Measurements from ENCODE around the gene ICAM3. TPM values are rescaled to one million over a fixed set of nuclear protein-coding genes. Genes with fewer than 3 reads are reported as not detected.
A peak's percentile ranks its signal among the peaks of the same experiment; 100 is the strongest.

ICAM3 gene
- total RNA-seq, 1 donor from 2014 or later: 25.3 TPM

DNA sequence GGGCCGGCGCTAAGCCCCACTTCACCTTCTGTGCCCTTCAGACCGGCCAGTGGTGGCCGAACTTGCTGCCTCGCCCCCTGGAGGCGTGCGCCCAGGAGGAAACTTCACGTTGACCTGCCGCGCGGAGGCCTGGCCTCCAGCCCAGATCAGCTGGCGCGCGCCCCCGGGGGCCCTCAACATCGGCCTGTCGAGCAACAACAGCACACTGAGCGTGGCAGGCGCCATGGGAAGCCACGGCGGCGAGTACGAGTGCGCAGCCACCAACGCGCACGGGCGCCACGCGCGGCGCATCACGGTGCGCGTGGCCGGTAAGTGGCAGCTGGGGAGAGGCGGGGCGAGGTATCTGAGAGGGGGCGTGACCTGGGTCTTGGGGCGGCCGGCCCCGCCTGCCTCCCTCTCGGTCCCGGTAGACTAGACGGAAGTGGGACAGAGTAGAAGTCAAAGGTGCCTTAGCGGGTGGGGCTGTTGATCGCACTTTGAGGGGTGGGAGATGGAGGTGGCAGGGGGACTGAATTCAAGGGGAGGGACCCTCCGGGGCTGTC is 44.0 kb downstream of the ICAM3 start:
- intact Hi-C loops (cut with micrococcal nuclease): no loop called here
- peak; percentile 54 for DNase-seq
- ATAC-seq: no peak

DNA sequence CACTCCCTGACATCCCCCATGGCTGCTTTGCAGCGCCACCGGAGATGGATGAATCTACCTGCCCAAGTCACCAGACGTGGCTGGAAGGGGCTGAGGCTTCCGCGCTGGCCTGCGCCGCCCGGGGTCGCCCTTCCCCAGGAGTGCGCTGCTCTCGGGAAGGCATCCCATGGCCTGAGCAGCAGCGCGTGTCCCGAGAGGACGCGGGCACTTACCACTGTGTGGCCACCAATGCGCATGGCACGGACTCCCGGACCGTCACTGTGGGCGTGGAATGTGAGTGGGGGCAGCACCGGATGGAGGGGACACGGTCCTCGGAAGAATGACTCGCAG is 45.1 kb downstream of the ICAM3 start:
- ATAC-seq: no peak
- DNase-seq: no peak

DNA sequence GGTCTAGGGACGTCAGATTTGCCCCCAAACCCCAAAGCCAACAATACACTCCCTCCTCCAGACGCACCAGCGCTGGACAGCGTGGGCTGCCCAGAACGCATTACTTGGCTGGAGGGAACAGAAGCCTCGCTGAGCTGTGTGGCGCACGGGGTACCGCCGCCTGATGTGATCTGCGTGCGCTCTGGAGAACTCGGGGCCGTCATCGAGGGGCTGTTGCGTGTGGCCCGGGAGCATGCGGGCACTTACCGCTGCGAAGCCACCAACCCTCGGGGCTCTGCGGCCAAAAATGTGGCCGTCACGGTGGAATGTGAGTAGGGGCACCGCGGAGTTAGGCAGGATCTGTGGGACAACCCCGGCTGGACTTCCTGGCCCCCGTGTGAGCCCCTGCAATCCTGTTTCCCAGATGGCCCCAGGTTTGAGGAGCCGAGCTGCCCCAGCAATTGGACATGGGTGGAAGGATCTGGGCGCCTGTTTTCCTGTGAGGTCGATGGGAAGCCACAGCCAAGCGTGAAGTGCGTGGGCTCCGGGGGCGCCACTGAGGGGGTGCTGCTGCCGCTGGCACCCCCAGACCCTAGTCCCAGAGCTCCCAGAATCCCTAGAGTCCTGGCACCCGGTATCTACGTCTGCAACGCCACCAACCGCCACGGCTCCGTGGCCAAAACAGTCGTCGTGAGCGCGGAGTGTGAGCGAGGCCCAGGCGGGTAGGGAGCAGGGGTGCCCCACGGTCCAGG is 45.6 kb downstream of the ICAM3 start:
- ATAC-seq (no peak), DNase-seq (no peak)
- intact Hi-C loops (cut with micrococcal nuclease): no loop called here

More for the DNA sequence above, 45.1 kb downstream of the ICAM3 start:
- intact Hi-C loops (cut with micrococcal nuclease): no loop called here

DNA sequence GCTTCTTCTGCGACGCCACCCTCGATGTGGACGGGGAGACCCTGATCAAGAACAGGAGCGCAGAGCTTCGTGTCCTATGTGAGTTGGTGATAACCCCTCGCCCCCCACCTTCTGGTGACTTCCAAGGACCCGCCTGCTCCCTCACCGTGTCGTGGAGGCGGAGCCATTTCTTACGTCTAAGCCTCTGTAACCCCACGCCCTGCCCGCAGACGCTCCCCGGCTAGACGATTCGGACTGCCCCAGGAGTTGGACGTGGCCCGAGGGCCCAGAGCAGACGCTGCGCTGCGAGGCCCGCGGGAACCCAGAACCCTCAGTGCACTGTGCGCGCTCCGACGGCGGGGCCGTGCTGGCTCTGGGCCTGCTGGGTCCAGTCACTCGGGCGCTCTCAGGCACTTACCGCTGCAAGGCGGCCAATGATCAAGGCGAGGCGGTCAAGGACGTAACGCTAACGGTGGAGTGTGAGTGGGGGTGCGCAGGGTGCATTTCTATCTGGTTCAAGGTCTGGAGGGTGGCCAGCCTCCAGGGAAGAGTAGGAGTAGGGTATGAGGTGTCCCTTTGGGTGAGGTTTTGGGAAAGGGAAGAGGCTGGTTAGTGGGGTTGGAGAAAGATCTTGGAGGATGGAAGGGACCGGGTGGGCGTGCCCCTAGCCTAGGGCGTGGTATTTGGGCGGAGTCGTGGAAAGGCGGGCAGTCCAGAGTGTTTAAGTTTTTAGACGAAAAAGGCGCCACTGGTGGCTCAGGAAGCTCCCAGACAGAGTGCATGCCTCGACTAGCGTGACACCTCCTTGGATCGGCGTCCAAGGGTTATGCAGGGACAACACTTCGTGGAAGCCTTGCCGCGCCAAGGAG is 46.4 kb downstream of the ICAM3 start:
- ATAC-seq: no peak
- DNase-seq: no peak
- intact Hi-C loops (cut with micrococcal nuclease): no loop called here

DNA sequence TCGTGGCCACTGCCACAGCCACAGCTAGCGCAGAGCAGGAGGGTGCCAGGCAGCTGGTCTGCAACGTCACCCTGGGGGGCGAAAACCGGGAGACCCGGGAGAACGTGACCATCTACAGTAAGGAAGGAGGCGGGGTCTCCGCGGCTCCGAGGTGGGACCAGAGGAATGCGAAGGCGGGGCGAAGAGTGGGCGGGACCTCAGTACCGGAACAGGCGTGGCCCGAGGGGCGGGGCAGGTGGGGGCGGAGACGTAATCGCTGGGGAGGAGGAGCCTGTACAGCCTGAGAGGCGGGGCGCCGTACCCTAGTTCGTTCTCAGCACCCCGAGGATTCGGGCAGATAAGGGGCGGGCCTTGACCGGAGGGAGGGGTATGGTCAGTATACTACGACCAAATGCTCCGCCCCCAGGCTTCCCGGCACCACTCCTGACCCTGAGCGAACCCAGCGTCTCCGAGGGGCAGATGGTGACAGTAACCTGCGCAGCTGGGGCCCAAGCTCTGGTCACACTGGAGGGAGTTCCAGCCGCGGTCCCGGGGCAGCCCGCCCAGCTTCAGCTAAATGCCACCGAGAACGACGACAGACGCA is 47.1 kb downstream of the ICAM3 start:
- ATAC-seq (peak; percentile 70), DNase-seq (peak; percentile 85)
- intact Hi-C loops (cut with micrococcal nuclease): no loop called here

DNA sequence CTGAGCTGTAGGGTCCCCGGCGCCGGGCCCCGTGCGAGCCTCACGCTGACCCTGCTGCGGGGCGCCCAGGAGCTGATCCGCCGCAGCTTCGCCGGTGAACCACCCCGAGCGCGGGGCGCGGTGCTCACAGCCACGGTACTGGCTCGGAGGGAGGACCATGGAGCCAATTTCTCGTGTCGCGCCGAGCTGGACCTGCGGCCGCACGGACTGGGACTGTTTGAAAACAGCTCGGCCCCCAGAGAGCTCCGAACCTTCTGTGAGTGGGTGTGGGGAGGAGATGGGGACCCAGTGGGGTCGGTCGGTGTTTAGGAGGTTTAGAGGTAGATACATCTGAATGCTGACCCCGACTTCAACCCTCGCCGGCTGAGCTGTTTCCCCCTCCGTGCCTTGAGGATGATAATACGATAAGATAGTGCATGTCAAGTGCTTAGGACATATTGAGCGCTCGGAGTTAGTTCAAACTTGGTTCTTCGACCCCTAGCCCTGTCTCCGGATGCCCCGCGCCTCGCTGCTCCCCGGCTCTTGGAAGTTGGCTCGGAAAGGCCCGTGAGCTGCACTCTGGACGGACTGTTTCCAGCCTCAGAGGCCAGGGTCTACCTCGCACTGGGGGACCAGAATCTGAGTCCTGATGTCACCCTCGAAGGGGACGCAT is 47.7 kb downstream of the ICAM3 start:
- intact Hi-C loops (cut with micrococcal nuclease): no loop called here
- DNase-seq (no peak), ATAC-seq (peak; percentile 1)

DNA sequence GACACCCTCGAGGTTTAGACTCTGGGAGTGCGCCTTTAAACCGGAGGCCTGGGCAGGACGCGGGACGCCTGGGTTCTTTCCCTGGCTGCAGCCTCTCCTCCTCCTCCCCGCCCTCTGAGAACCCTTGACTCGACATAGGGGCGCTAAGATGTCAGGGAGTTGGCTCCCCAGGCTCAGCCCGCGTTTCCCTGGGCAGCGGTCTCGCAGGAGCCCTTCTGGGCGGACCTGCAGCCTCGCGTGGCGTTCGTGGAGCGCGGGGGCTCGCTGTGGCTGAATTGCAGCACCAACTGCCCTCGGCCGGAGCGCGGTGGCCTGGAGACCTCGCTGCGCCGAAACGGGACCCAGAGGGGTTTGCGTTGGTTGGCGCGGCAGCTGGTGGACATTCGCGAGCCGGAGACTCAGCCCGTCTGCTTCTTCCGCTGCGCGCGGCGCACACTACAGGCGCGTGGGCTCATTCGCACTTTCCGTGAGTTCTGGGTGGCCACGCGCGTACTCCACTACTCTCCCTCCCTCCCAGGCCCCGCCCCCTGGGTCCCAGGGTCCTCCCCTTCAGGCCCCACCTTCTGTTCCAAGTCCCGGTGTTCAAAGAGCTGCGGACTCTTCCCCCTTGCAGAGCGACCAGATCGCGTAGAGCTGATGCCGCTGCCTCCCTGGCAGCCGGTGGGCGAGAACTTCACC is 48.4 kb downstream of the ICAM3 start:
- peak; percentile 79 for DNase-seq
- intact Hi-C loops (cut with micrococcal nuclease): no loop called here
- ATAC-seq: peak; percentile 53

DNA sequence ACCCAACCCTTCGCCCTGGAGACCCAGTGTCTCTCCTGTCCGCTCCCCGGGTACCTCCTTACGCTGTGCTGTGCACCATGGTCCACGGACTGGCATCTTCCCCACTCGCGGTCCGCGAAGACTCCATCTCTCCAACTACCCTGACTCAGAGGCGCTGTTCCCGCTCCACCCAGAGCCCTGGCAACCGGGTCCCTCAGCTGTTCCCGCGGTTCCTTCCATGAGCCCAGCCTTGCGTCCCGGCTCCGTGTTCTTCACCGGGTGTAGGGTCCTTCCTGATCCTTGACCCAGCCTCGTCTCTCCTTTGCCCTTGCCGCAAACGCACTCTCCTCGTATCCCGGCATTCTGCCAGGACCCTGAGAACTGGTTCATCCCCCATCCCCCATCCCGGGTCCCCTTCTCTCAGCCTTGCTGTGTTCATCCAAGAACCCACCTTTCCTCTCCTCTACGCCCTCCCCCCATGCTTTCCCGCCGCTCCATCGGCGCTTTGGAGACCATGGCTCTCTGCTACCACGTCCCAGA is 49.0 kb downstream of the ICAM3 start:
- intact Hi-C loops (cut with micrococcal nuclease): no loop called here
- no peak for DNase-seq
- ATAC-seq: no peak

DNA sequence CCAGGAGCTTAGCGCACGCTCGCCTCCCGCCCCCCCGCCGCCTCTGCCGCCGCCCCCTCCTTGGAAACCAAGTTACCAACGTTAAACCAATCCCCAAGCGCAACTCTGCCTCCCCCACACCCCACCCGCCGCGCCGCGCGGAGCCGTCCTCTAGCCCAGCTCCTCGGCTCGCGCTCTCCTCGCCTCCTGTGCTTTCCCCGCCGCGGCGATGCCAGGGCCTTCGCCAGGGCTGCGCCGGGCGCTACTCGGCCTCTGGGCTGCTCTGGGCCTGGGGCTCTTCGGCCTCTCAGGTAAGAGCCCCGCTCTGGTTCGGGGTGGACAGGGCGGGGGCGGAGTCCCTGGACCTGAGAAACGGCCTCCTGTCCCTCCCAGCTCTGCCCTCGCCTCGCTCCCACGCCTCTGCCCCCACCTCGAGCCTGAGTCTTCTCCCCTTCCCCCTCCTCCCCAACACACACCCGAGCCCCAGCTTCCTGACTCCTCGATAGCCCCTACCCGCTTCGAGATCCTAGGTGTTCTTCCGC is 49.5 kb downstream of the ICAM3 start, which contains the start of gene ICAM5:
Gene ICAM5 (plus strand): TSS at position 117 of the 521 bp plus-strand sequence. CDS start 92 bp downstream, at position 209.
- ATAC-seq (no peak), DNase-seq (no peak)
- intact Hi-C loops (cut with micrococcal nuclease): loop anchor here (10.0 kb wide), 1 partner anchor 45 kb away; the partner anchor contains the start of genes ICAM3 and RAVER1

DNA sequence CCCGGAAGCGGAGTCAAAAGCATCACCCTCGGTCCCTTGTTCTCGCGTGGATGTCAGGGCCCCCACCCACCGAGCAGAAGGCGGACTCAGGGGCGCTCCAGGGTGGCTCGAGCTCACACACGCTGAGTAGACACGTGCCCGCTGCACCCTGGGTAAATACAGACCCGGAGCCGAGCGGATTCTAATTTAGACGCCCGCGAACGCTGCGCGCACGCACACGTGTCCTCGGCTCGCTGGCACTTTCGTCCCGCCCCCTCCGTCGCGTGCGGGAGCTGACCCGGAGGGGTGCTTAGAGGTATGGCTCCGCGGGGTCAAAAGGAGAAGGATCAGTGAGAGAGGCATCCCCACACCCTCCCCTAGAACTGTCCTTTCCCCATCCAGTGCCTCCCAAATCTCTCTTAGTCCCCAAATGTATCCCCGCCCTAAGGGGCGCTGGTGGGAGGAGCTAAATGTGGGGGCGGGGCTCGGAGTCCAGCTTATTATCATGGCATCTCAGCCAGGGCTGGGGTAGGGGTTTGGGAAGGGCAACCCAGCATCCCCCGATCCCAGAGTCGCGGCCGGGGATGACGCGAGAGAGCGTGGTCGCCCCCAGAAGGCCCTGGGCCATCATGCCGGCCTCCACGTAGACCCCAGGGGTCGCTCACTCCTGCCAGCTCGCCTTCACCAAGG is 50.1 kb downstream of the ICAM3 start:
- no peak for ATAC-seq
- DNase-seq: peak; percentile 52
- intact Hi-C loops (cut with micrococcal nuclease): loop anchor here (10.0 kb wide), 1 partner anchor 46 kb away; the partner anchor contains the start of genes ICAM3 and RAVER1

DNA sequence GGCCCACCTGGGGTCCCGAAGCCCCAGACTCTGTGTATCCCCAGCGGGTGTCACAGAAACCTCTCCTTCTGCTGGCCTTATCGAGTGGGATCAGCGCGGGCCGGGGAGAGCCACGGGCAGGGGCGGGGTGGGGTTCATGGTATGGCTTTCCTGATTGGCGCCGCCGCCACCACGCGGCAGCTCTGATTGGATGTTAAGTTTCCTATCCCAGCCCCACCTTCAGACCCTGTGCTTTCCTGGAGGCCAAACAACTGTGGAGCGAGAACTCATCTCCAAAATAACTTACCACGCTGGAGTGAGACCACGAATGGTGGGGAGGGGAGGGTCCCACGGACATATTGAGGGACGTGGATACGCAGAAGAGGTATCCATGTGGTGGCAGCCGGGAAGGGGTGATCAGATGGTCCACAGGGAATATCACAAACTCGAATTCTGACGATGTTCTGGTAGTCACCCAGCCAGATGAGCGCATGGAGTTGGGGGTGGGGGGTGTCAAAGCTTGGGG is 50.7 kb downstream of the ICAM3 start:
- no peak for ATAC-seq
- DNase-seq: peak; percentile 50
- intact Hi-C loops (cut with micrococcal nuclease): loop anchor here (10.0 kb wide), 1 partner anchor 46 kb away; the partner anchor contains the start of genes ICAM3 and RAVER1

DNA sequence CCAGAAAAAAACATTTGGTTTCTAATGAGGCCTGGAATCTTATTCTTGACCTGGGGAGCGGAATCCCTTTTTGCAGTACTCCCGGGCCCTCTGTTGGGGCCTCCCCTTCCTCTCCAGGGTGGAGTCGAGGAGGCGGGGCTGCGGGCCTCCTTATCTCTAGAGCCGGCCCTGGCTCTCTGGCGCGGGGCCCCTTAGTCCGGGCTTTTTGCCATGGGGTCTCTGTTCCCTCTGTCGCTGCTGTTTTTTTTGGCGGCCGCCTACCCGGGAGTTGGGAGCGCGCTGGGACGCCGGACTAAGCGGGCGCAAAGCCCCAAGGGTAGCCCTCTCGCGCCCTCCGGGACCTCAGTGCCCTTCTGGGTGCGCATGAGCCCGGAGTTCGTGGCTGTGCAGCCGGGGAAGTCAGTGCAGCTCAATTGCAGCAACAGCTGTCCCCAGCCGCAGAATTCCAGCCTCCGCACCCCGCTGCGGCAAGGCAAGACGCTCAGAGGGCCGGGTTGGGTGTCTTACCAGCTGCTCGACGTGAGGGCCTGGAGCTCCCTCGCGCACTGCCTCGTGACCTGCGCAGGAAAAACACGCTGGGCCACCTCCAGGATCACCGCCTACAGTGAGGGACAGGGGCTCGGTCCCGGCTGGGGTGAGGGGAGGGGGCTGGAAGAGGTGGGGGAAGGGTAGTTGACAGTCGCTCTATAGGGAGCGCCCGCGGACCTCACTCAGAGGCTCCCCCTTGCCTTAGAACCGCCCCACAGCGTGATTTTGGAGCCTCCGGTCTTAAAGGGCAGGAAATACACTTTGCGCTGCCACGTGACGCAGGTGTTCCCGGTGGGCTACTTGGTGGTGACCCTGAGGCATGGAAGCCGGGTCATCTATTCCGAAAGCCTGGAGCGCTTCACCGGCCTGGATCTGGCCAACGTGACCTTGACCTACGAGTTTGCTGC is 52.4 kb downstream of the ICAM3 start, which contains the start of gene ICAM4:
Gene ICAM4 (plus strand): TSS at position 153 of the 935 bp plus-strand sequence. CDS start 58 bp downstream, at position 211.
- peak; percentile 89 for DNase-seq
- intact Hi-C loops (cut with micrococcal nuclease): loop anchor here (10.0 kb wide), 1 partner anchor 48 kb away; the partner anchor contains the start of genes ICAM3 and RAVER1
- ATAC-seq: peak; percentile 75

DNA sequence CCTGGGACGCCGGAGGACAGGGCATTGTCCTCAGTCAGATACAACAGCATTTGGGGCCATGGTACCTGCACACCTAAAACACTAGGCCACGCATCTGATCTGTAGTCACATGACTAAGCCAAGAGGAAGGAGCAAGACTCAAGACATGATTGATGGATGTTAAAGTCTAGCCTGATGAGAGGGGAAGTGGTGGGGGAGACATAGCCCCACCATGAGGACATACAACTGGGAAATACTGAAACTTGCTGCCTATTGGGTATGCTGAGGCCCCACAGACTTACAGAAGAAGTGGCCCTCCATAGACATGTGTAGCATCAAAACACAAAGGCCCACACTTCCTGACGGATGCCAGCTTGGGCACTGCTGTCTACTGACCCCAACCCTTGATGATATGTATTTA is 54.0 kb downstream of the ICAM3 start:
- DNase-seq (no peak), ATAC-seq (no peak)
- intact Hi-C loops (cut with micrococcal nuclease): loop anchor here (10.0 kb wide), 1 partner anchor 49 kb away; the partner anchor contains the start of genes ICAM3 and RAVER1

DNA sequence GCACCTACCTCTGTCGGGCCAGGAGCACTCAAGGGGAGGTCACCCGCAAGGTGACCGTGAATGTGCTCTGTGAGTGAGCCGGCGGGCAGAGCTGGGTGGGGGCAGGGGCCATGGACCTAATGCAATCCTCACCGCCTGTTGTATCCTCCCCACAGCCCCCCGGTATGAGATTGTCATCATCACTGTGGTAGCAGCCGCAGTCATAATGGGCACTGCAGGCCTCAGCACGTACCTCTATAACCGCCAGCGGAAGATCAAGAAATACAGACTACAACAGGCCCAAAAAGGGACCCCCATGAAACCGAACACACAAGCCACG is 54.5 kb downstream of the ICAM3 start:
- no peak for DNase-seq
- intact Hi-C loops (cut with micrococcal nuclease): loop anchor here (10.0 kb wide), 1 partner anchor 50 kb away; the partner anchor contains the start of genes ICAM3 and RAVER1
- ATAC-seq: no peak

DNA sequence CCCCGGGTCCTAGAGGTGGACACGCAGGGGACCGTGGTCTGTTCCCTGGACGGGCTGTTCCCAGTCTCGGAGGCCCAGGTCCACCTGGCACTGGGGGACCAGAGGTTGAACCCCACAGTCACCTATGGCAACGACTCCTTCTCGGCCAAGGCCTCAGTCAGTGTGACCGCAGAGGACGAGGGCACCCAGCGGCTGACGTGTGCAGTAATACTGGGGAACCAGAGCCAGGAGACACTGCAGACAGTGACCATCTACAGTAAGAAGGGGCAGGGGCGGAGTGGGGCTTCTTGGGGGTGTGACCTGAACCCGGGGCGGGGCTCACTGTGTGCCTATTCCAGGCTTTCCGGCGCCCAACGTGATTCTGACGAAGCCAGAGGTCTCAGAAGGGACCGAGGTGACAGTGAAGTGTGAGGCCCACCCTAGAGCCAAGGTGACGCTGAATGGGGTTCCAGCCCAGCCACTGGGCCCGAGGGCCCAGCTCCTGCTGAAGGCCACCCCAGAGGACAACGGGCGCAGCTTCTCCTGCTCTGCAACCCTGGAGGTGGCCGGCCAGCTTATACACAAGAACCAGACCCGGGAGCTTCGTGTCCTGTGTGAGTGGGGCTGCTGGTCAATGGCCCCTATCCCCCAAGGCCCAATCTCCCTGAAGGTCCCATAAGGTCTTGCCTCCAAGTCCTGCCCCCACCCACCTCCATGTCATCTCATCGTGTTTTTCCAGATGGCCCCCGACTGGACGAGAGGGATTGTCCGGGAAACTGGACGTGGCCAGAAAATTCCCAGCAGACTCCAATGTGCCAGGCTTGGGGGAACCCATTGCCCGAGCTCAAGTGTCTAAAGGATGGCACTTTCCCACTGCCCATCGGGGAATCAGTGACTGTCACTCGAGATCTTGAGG is 55.1 kb downstream of the ICAM3 start:
- DNase-seq (no peak), ATAC-seq (no peak)

More for the DNA sequence above, 55.1 kb downstream of the ICAM3 start:
- intact Hi-C loops (cut with micrococcal nuclease): loop anchor here (10.0 kb wide), 1 partner anchor 50 kb away; the partner anchor contains the start of genes ICAM3 and RAVER1

Measured in left ventricle myocardium superior (tissue), 1 donor.